Measurements from ENCODE around the gene TRANK1.
"Not testable (repeated sequence)": the region's sequence is repeated elsewhere in the genome, so short reads cannot be mapped to it uniquely, and the experiment has no call there.

TRANK1 gene

GRCh38 chr3:36933540-36934296 lies 11.1 kb downstream of the TRANK1 start (continued):
- TF ChIP-seq ZBTB7A (tag by site-specific recombination; IDR thresholded peaks at IDR 0.05; ENCODE audit: low read depth) (no peak), GLIS1 (tag by site-specific recombination; IDR thresholded peaks at IDR 0.05) (no peak), ZNF248 (tag by site-specific recombination; IDR thresholded peaks at IDR 0.05) (no peak)

GRCh38 chr3:36931424-36931823 lies 13.4 kb downstream of the TRANK1 start:
- H3K4me3 ChIP-seq (ENCODE audit: low read depth, low read length); H3K36me3 ChIP-seq (ENCODE audit: control insufficient read depth in 2 of 2, insufficient read depth in 1 of 2, low read length in 2 of 2); POLR2A ChIA-PET; CTCF ChIA-PET; H3K9me3 ChIP-seq (ENCODE audit: control insufficient read depth, insufficient read depth, low read depth, low read length); H3K27ac ChIP-seq (ENCODE audit: extremely low read depth, low read depth, low read length); H3K4me1 ChIP-seq (ENCODE audit: control insufficient read depth, insufficient read depth, low read length): not testable (repeated sequence)
- 0 out of 2 replicates have a peak, but pooled peaks have one; percentile 30 for TF ChIP-seq ZNF121 (tag by site-specific recombination; IDR thresholded peaks at IDR 0.05)

- POLR2A ChIA-PET: no interaction called here
Observed at GRCh38 chr3:36928220-36928619, 16.6 kb downstream of the TRANK1 start.

GRCh38 chr3:36926292-36926897 lies 18.5 kb downstream of the TRANK1 start:
- Histone ChIP-seq H3K9me3 (ENCODE audit: control insufficient read depth, insufficient read depth, low read depth, low read length) (no peaks in the 10 kb centered on the region), H3K4me3 (ENCODE audit: low read depth, low read length) (no peak overlapping the region), H3K27ac (ENCODE audit: extremely low read depth, low read depth, low read length) (no peak overlapping the region), H3K4me1 (ENCODE audit: control insufficient read depth, insufficient read depth, low read length) (no peaks in the 10 kb centered on the region), H3K36me3 (ENCODE audit: control insufficient read depth in 2 of 2, insufficient read depth in 1 of 2, low read length in 2 of 2) (no peaks in the 10 kb centered on the region)
- POLR2A ChIA-PET: no interaction called here
- TF ChIP-seq ZNF645 (tag by site-specific recombination; IDR thresholded peaks at IDR 0.05): no peak
- TF ChIP-seq ZNF518A (tag by site-specific recombination; conservative IDR thresholded peaks at IDR 0.05; ENCODE audit: low read depth): no peak
- CTCF ChIA-PET: interaction anchor here (0.6 kb wide), 1 partner anchor 32 kb away, joined by 3 read pairs; no protein-coding TSS in a partner anchor

More at GRCh38 chr3:36928220-36928619, 16.6 kb downstream of the TRANK1 start:
- no peak overlapping the region for H3K4me3 ChIP-seq (ENCODE audit: low read depth, low read length)
- H3K4me1 ChIP-seq (ENCODE audit: control insufficient read depth, insufficient read depth, low read length): no peaks in the 10 kb centered on the region
- no peaks in the 10 kb centered on the region for H3K9me3 ChIP-seq (ENCODE audit: control insufficient read depth, insufficient read depth, low read depth, low read length)
- H3K27ac ChIP-seq (ENCODE audit: extremely low read depth, low read depth, low read length): no peak overlapping the region
- CTCF ChIA-PET: interaction anchor here (0.6 kb wide), 1 partner anchor 1041 kb away, joined by 4 read pairs; no protein-coding TSS in a partner anchor
- TF ChIP-seq SP7 (tag by site-specific recombination; IDR thresholded peaks at IDR 0.05): no peak
- no peak for TF ChIP-seq ZNF768 (tag by site-specific recombination; IDR thresholded peaks at IDR 0.05)
- no peak for TF ChIP-seq ZXDB (tag by site-specific recombination; IDR thresholded peaks at IDR 0.05)
- no peak for TF ChIP-seq CTCF (tag by site-specific recombination; IDR thresholded peaks at IDR 0.05)
- TF ChIP-seq ZIC2 (tag by site-specific recombination; IDR thresholded peaks at IDR 0.05): no peak
- no peak for TF ChIP-seq ZNF311 (tag by site-specific recombination; IDR thresholded peaks at IDR 0.05; ENCODE audit: borderline replicate concordance)
- no peak for TF ChIP-seq ZNF26 (tag by site-specific recombination; IDR thresholded peaks at IDR 0.05)
- TF ChIP-seq ZNF16 (tag by site-specific recombination; IDR thresholded peaks at IDR 0.05; ENCODE audit: low read depth): no peak
- TF ChIP-seq KLF7 (tag by site-specific recombination; IDR thresholded peaks at IDR 0.05; ENCODE audit: borderline replicate concordance): no peak
- no peak for TF ChIP-seq YY1 (tag by site-specific recombination; IDR thresholded peaks at IDR 0.05)
- no peak for TF ChIP-seq ZNF202 (tag by site-specific recombination; IDR thresholded peaks at IDR 0.05; ENCODE audit: borderline replicate concordance)
- no peak for TF ChIP-seq ZNF510 (tag by site-specific recombination; IDR thresholded peaks at IDR 0.05; ENCODE audit: insufficient replicate concordance)
- TF ChIP-seq GLI2 (tag by site-specific recombination; IDR thresholded peaks at IDR 0.05; ENCODE audit: borderline replicate concordance, low read depth): no peak
- no peak for TF ChIP-seq ZNF548 (tag by site-specific recombination; IDR thresholded peaks at IDR 0.05)
- no peaks in the 10 kb centered on the region for H3K36me3 ChIP-seq (ENCODE audit: control insufficient read depth in 2 of 2, insufficient read depth in 1 of 2, low read length in 2 of 2)

Measured in HEK293 (cell line).